Left colon (tissue), 2 donors: ENCODE measurements around the gene MAPKAPK3. TPM values are rescaled to one million over a fixed set of nuclear protein-coding genes. Genes with fewer than 3 reads are reported as not detected.

Experiments used
- ATAC-seq: fragments of 200-7000 bp; cut with Tn5 transposase; one replicate; pipeline ENCODE4 v1.9.1; 2020; ENCODE audit warnings: mild to moderate bottlenecking, moderate library complexity
- DNase-seq, 2 donors: peaks; one replicate each; pipeline ENCODE4 v3.0.0-alpha.2; 2020
- intact Hi-C, 2 donors: fragments of 100-400 bp; cut with DNase I in 1 of 2; cut with micrococcal nuclease in 1 of 2; formaldehyde crosslinking; loops; one replicate each; pipeline versions ENCODE4 v1.11.2 to v1.14.0; 2022; cut with DNase I, micrococcal nuclease
- total RNA-seq, 2 donors: library from RNA; stranded (reverse); fragmentation: NEBNext Ultra II Directional; extraction: Animal tissue kit (Norgen Biotek cat#: 25700); gene quantifications; one replicate each; pipeline ENCODE4 v1.2.1, GENCODE V29; 2021
- donor health status: DM: no; HTN: no; CAD: no.
- donor health status: DM: yes; HTN: yes; CAD: no.

The MAPKAPK3 gene
- total RNA-seq, 2 donors from 2014 or later: 31.7 to 33.6 TPM

- ATAC-seq (no peak), DNase-seq (no peak)
- intact Hi-C loops: loop anchor here in 1 of 2 donors (5.0 kb wide), 1 partner anchor 769 kb away; the partner anchor contains the start of gene MANF
Observed at GRCh38 chr3:50617911-50618481, 1.0 kb downstream of the MAPKAPK3 start.

- intact Hi-C loops: no loop called here
- no peak for ATAC-seq
- no peak for DNase-seq
Observed at GRCh38 chr3:50620420-50620819, 3.5 kb downstream of the MAPKAPK3 start.

GRCh38 chr3:50620820-50621219 lies 3.9 kb downstream of the MAPKAPK3 start:
- intact Hi-C loops: no loop called here
- ATAC-seq (no peak), DNase-seq (no peak)

DNA sequence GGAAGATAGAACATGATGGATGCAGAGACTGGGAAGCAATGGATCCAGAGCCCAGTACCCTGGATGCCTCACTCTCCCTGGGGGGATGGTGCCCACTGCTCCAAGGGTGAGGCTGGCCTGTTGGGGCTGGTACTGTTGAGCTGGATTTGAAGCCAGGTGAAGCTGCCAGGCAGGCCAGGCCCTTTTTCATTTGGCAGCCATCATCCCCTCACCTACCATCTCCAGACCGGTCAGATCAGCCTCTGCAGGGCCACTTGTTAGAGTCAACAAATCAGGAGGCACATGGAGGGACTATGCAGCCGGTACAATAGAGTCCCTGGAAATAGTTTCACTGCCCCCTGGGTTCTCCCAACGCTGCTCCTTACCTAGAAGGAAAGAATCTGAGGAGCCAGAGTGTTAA lies 5.9 kb downstream of the MAPKAPK3 start:
- intact Hi-C loops: no loop called here
- DNase-seq: no peak
- ATAC-seq: no peak

DNA sequence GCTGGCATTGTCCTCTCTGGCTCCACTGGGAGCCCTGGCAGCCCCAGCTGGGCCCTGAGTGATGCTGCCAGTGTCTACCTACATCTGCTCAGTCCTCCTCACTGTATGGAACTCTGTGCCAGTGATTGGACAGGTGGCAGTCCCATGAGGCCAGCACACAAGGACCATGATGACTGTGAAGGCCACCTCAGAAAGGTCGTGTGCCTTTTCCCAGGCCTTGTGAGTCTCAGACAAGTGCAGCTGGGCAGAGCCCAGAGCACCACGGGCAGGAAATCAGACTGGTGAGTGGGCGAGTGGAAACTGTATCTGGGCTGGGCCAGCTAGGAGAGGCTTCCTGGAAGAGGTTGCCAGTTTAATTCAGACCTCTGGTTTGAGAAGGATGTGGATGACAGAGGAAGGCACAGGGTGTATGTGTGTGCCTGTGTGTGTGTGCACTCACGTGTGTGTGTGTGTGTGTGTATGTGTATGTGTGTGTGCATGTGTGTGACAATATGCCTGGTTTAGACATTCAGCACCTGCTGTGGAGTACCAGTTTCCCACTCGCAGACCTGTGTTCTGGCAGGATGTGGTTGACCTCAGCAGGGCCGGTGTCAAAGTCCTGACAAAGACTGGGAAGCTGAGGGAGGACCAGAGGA lies 7.0 kb downstream of the MAPKAPK3 start:
- ATAC-seq: peak; percentile 14
- intact Hi-C loops: no loop called here
- DNase-seq: no peak

GRCh38 chr3:50624634-50625033 lies 7.7 kb downstream of the MAPKAPK3 start:
- DNase-seq (no peak), ATAC-seq (peak; percentile 26)
- intact Hi-C loops: no loop called here

DNA sequence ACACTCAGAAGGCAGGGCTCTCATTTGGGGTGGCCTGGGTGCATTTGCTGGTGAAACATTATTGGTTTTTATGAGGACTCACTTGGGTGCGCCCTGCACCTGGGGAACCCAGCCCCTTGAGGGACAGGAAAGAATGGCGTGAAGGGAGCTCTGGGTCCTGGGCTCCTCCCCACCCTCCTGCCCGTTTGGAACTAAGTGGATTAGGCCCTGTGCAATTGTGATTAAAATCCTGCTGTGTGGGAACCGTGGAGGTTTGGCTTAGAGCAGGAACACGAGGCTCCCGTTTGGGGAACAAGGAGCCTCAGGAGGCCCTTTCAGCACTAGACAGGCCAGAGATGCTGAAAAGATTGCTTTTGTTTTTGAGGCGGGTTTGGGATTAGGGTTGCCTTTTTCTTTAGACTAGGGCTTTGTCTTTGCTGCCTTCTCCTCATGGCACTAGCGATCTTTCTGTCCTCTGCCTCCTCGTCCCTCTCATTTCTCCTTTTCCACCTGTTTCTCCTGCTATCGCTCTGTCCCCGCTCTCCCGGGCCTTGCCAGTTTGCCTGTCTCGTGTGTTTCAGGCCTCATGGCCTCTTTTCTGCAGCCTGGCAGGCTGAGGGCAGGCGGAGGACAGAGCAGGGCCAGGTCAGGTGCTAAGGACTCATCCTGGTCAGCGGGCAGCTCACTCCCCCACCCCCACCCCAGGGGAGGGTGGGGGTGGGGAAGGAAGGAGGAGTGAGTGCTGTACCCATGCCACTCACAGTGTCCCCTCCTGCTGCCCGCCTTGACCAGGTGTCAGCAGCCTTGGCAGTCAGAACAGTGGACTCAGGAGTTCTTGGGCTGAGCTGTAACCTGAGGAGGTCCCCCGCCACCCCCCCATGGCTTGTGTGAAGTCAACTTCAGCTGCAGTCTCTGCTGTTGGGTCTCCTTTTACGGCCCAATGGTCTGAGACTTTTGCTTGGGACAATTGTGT lies 8.6 kb downstream of the MAPKAPK3 start:
- intact Hi-C loops: no loop called here
- ATAC-seq: peak; percentile 75
- no peak for DNase-seq

DNA sequence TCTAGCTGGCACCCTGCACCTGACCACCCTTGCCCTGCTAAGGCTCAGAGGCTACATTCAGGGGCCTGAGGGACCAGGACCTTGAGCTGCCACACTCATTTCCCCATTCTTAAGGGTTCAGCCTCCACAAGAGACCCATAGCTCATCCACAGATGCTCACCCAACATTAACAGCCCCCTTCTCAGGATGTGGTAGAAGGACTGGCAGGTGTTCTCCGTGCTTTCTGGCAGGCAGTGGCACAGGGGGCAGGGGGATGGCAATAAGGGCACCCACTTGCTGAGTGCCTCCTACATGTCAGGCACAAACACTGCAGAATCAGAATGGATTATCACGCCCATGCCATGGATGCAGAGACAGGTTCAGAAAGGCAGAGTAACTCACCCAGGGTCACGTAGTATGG lies 9.4 kb downstream of the MAPKAPK3 start:
- DNase-seq (no peak), ATAC-seq (no peak)
- intact Hi-C loops: no loop called here

GRCh38 chr3:50627407-50628051 lies 10.6 kb downstream of the MAPKAPK3 start:
- ATAC-seq (no peak), DNase-seq (no peak)
- intact Hi-C loops: no loop called here

DNA sequence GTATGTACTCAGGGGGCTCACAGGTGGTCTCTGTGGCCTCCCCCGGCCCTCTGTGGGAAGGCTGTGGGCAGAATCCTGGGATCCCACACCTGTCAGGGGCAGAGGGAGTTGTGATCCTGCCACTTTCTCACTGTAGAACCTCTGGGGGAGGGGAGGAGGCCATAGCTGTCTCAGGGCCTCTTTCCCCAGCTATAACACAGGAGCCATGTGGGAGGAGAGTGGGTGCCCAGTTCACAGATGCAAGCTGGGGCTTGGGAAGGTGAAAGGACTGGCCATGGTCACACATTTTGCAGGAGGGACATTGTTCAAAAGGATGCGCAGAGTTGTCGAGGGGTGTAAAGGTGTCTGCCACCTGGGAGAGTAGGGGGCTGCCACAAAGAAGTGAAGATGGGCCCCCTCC lies 11.7 kb downstream of the MAPKAPK3 start:
- intact Hi-C loops: no loop called here
- DNase-seq (no peak), ATAC-seq (no peak)

DNA sequence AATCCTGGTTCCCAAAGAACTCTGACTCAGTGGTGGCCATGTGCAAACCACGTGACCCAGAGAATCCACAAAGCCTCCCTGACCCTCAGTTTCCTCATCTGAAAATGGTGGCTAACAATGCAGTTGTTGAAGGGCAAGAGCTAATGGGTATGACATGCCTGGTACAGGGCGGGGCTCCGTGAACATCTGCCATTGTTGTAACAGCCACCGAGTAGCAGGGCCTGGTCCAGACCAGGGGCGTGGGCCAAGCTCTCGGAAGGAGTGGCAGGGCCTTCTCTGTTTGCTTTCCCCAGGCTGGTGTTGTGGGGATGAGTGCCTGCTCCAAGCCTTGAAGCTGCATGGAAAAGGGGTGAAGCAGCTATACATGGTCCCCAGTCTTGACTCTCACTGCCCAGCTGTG lies 13.4 kb downstream of the MAPKAPK3 start:
- DNase-seq (peak; percentile 43 to 49), ATAC-seq (peak; percentile 81)
- intact Hi-C loops: no loop called here

GRCh38 chr3:50630877-50631276 lies 13.9 kb downstream of the MAPKAPK3 start:
- ATAC-seq (no peak), DNase-seq (no peak)
- intact Hi-C loops: no loop called here

- DNase-seq (no peak), ATAC-seq (no peak)
- intact Hi-C loops: no loop called here
Observed at GRCh38 chr3:50632450-50632849, 15.5 kb downstream of the MAPKAPK3 start.

DNA sequence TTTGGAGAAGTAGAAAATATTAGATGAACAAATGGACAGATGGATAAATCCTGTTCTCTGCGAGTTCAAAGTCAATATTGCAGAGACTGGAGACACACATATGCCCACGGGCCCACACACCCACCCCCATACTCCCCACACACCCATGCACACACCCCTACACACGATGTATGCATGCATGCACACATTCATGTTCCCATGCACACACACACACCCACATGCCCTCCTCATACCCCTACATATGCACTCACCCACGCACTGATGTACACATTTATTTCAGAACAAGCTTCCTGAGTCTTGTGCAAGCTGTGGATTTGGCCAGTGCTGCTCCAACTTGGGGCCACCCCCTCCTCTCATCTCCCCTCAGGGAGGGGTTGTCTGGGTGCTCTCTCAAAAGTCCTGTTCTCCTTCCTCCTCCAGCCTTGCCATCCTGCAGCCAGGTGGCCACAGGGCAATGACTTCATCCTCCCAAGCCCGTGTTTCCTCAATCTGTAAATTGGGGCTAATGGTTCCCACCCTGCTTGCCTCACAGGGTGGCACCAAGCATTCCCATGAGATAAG lies 16.4 kb downstream of the MAPKAPK3 start:
- DNase-seq (no peak), ATAC-seq (peak; percentile 19)
- intact Hi-C loops: no loop called here

GRCh38 chr3:50635066-50635465 lies 18.1 kb downstream of the MAPKAPK3 start:
- DNase-seq: no peak
- intact Hi-C loops: no loop called here
- ATAC-seq: no peak

DNA sequence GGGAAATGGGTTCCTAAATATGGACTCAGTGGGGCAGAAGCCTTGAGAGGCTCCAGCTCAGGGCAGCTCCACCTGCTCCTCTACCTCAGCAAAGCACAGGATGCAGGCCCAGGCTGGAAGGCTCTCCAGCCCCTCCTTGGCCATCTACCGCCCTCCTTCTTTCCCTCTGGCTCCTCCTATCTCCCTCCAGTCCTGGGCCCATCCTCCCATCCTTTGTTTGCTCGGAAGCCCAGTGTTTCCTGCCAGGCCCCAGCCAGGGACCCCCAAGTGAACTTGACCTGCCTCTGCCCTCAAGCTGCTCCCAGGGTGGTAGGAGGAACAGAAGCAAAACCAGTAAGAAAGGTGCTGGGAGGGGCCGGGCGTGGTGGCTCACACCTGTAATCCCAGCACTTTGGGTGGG lies 20.1 kb downstream of the MAPKAPK3 start:
- DNase-seq (no peak), ATAC-seq (peak; percentile 17)
- intact Hi-C loops: no loop called here

GRCh38 chr3:50637945-50638344 lies 21.0 kb downstream of the MAPKAPK3 start:
- intact Hi-C loops: no loop called here
- no peak for DNase-seq
- no peak for ATAC-seq

DNA sequence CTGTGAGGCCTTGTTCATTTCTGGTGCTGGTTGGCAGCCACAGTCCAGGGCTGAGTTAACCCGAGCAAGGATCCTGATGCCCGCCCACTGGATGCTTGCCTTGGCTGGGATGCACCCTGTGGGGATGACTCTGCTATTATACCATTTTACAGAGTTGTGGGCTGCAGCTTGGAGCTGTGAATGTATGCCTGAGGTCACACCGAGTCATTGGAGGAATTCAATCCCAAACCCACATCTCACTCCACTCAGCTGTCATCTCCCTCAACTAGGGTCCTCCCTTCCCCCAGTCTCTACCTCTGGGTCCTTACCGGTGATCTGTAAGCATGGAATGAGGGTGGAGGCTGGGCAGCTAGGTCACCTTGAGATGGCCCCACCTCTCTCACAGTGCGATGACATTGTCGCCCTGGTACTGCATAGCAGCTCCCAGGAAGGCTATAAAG lies 22.1 kb downstream of the MAPKAPK3 start:
- intact Hi-C loops: no loop called here
- ATAC-seq (no peak), DNase-seq (no peak)

- no peak for ATAC-seq
- no peak for DNase-seq
- intact Hi-C loops: no loop called here
Observed at GRCh38 chr3:50642382-50642781, 25.4 kb downstream of the MAPKAPK3 start.
